ENCODE data around the gene PRR30. TPM values are rescaled to one million over a fixed set of nuclear protein-coding genes. Genes with fewer than 3 reads are reported as not detected.
A peak's percentile ranks its signal among the peaks of the same experiment; 100 is the strongest.

Gene PRR30
- total and polyA plus RNA-seq, 2 of the 4 experiments (the other 2 are of a cell fraction) = not detected

- no peak overlapping the region for H2AK5ac ChIP-seq (ENCODE audit: low read depth, low read length)
- dilution Hi-C loops (cut with HindIII; ENCODE audit: low sequenced_read_pairs, unreplicated experiment) = no loop called here
- H2BK120ac ChIP-seq (ENCODE audit: low read depth, low read length) = no peak overlapping the region
- H3K27ac ChIP-seq (ENCODE audit: insufficient read depth, low read length) = no peak overlapping the region
- 0 out of 2 replicates have a peak overlapping the region, but pooled peaks have one; percentile 44 for H3K23ac ChIP-seq (ENCODE audit: low read depth, low read length)
- H4K91ac ChIP-seq (ENCODE audit: insufficient read depth, low read depth, low read length) = no peak overlapping the region
- 80% methylated on average over 2 of the region's 8 CpGs; no CpG with 5 or more reads in 1 of the 2 experiments for WGBS, 2 experiments (ENCODE audit: extremely low coverage in 2 of 2, insufficient read length in 1 of 2)
- no peak overlapping the region for H2AFZ ChIP-seq (replicated peaks; ENCODE audit: low read length, poor library complexity)
- in situ Hi-C loops (cut with MboI; ENCODE audit: low sequenced_read_pairs) = no loop called here
- ChIA-PET CTCF (no interaction called here), POLR2A (ENCODE audit: unreplicated experiment) (no interaction called here)
- H3K4me3 ChIP-seq (ENCODE audit: insufficient read depth, low read depth, low read length) = no peak overlapping the region
- H3K9me1 ChIP-seq (ENCODE audit: insufficient read depth, low read length) = no peaks in the 10 kb centered on the region
- H3K9ac ChIP-seq (ENCODE audit: low read depth, low read length) = no peak overlapping the region
- no peak overlapping the region for H3K18ac ChIP-seq (ENCODE audit: low read depth, low read length)
- no peaks in the 10 kb centered on the region for H4K20me1 ChIP-seq (ENCODE audit: insufficient read depth, low read length)
- H3K4ac ChIP-seq (ENCODE audit: low read depth, low read length) = no peak overlapping the region
- H3K4me1 ChIP-seq (ENCODE audit: control insufficient read depth, insufficient read depth, low read length) = no peaks in the 10 kb centered on the region
- H4K5ac ChIP-seq (ENCODE audit: low read depth, low read length) = no peak overlapping the region
- no peak overlapping the region for H2AK9ac ChIP-seq (replicated peaks; ENCODE audit: low read depth, low read length, poor library complexity)
- H3K56ac ChIP-seq (ENCODE audit: extremely low read depth, insufficient read depth, low read length) = no peak overlapping the region
- H3K36me3 ChIP-seq (ENCODE audit: control insufficient read depth, insufficient read depth, low read length) = no peaks in the 10 kb centered on the region
- BruUV-seq (replicated peaks) = no TSS peak
- no peak overlapping the region for H2BK5ac ChIP-seq (ENCODE audit: low read depth, low read length, poor library complexity, severe bottlenecking)
- no peak for DNase-seq
- intact Hi-C loops (cut with micrococcal nuclease) = no loop called here
- no peak overlapping the region for H2BK15ac ChIP-seq (ENCODE audit: low read depth, low read length)
- ATAC-seq (ENCODE audit: low read depth) = no peak
- no peak overlapping the region for H2BK20ac ChIP-seq (ENCODE audit: low read depth, low read length)
- no peaks in the 10 kb centered on the region for H3K9me3 ChIP-seq (ENCODE audit: control insufficient read depth, insufficient read depth, low read length)
- peaks cover 62% of the 10 kb centered on the region for H3K27me3 ChIP-seq (ENCODE audit: control insufficient read depth, insufficient read depth, low read length)
- H4K8ac ChIP-seq (ENCODE audit: low read depth in 2 of 2, low read length in 2 of 2) = no peak overlapping the region
- peak; percentile 33; the same call in 1 of the 2 replicates for TF ChIP-seq CEBPB (IDR thresholded peaks at IDR 0.05; ENCODE audit: low read depth, low read length)
- no peak for TF ChIP-seq RAD21 (IDR thresholded peaks at IDR 0.05; ENCODE audit: low read length)
- no peak overlapping the region for H3K4me2 ChIP-seq (ENCODE audit: low read depth, low read length)
- no peaks in the 10 kb centered on the region for H3K79me1 ChIP-seq (ENCODE audit: low read depth in 1 of 2, low read length in 2 of 2)
- H3K14ac ChIP-seq (replicated peaks; ENCODE audit: low read depth, low read length) = no peak overlapping the region
These were observed 32.2 kb upstream of the PRR30 start for GRCh38 chr2:27171351-27171848.

Measured in IMR-90 (cell line).